HCT116 (cell line): ENCODE measurements around the gene STOML2. TPM values are rescaled to one million over a fixed set of nuclear protein-coding genes. Genes with fewer than 3 reads are reported as not detected.

Source experiments
- ATAC-seq: fragments of 200-7000 bp; cut with Tn5 transposase; 2 replicates; pipeline ENCODE4 v1.9.1; 2020; ENCODE audit warnings: mild to moderate bottlenecking, moderate library complexity
- BruUV-seq: library from RNA; stranded (reverse); fragments of 400-500 nt; replicated peaks from 2 replicates; lab custom pipeline; 2021; lab: Mats Ljungman, UMichigan
- CTCF ChIA-PET: fragments of 300-600 bp; sonication (Branson Sonifier 250); formaldehyde crosslinking; loops from one replicate; lab custom pipeline; 2021; ENCODE audit warnings: antibody characterized with exemption; lab: Charles Lee
- POLR2A ChIA-PET: fragments of 300-600, 350-600 bp; sonication (Branson Sonifier 250); formaldehyde crosslinking; loops from one replicate; lab custom pipeline; 2021; ENCODE audit warnings: antibody characterized with exemption; lab: Charles Lee
- RAD21 ChIA-PET, 2 experiments: fragments of 300-600 bp; sonication (Branson Sonifier 250); formaldehyde crosslinking; loops; one replicate each; lab custom pipeline; 2023; ENCODE audit warnings: low total read pairs in 2 of 2; ENCODE audit not compliant: uncharacterized antibody in 2 of 2, unreplicated experiment in 2 of 2, low non-redundant PET in 1 of 2; lab: Charles Lee
- DNase-seq: peaks from one replicate; pipeline ENCODE4 v3.0.0-alpha.2; 2010; ENCODE audit warnings: low read depth, low spot score
- H2AFZ ChIP-seq: fragments of 200-600 bp; shearing (Covaris generic), sonication (generic); 2 replicates; pipeline ENCODE4 v1.6.1; 2017; ENCODE audit warnings: low read depth, mixed run types, mixed read lengths, antibody characterized with exemption, low read length; ENCODE audit not compliant: poor library complexity, severe bottlenecking
- H3K27ac ChIP-seq: 2 replicates; pipeline ENCODE4 v1.5.1; 2012; ENCODE audit warnings: low read depth, low read length
- H3K27me3 ChIP-seq: fragments of 200-600 bp; sonication (generic); 2 replicates; pipeline ENCODE4 v1.6.1; 2016; ENCODE audit warnings: mixed run types, low read length, mixed read lengths; ENCODE audit not compliant: insufficient read depth
- H3K36me3 ChIP-seq, 2 experiments: fragments of 200-500 bp in 1 of 2; fragments of 200-600 bp in 1 of 2; sonication (Bioruptor generic) in 1 of 2; sonication (generic) in 1 of 2; 2 replicates each; pipeline versions ENCODE4 v1.5.1 to v1.6.1; 2014 to 2016; ENCODE audit warnings: low read length in 2 of 2, inconsistent platforms in 1 of 2, mixed read lengths in 1 of 2, mixed run types in 1 of 2; ENCODE audit not compliant: insufficient read depth in 2 of 2, control insufficient read depth in 1 of 2
- H3K4me1 ChIP-seq, 2 experiments: fragments of 200-600 bp in 1 of 2; sonication (generic) in 1 of 2; 2 replicates each; pipeline versions ENCODE4 v1.5.1 to v1.6.1; 2012 to 2017; ENCODE audit warnings: low read length in 2 of 2, inconsistent platforms in 1 of 2, mild to moderate bottlenecking in 1 of 2, mixed read lengths in 1 of 2, mixed run types in 1 of 2, moderate library complexity in 1 of 2; ENCODE audit not compliant: insufficient read depth in 2 of 2, control insufficient read depth in 1 of 2
- H3K4me2 ChIP-seq: fragments of 200-600 bp; sonication (generic); 2 replicates; pipeline ENCODE4 v1.6.1; 2017; ENCODE audit warnings: mixed run types, low read length, mixed read lengths
- H3K4me3 ChIP-seq, 2 experiments: fragments of 200-600 bp in 1 of 2; sonication (generic) in 1 of 2; replicated peaks in 1 of 2; 2 replicates each; pipeline ENCODE4 v1.5.1; 2011 to 2016; ENCODE audit warnings: low read length in 2 of 2, control low read depth in 1 of 2, low read depth in 1 of 2, mild to moderate bottlenecking in 1 of 2, mixed read lengths in 1 of 2, mixed run types in 1 of 2
- H3K79me2 ChIP-seq: fragments of 200-600 bp; sonication (generic); 2 replicates; pipeline ENCODE4 v1.6.1; 2017; ENCODE audit warnings: mild to moderate bottlenecking, mixed run types, low read length, moderate library complexity, mixed read lengths; ENCODE audit not compliant: insufficient read depth
- H3K9ac ChIP-seq: fragments of 200-600 bp; sonication (generic); 2 replicates; pipeline ENCODE4 v1.6.1; 2016; ENCODE audit warnings: low read length, mixed read lengths
- H3K9me2 ChIP-seq: fragments of 200-600 bp; sonication (generic), shearing (Covaris generic); 2 replicates; pipeline ENCODE4 v1.6.1; 2017; ENCODE audit warnings: mixed run types, mild to moderate bottlenecking, moderate library complexity; ENCODE audit not compliant: insufficient read depth
- H3K9me3 ChIP-seq, 2 experiments: fragments of 200-500 bp in 1 of 2; fragments of 200-600 bp in 1 of 2; sonication (Bioruptor generic) in 1 of 2; sonication (generic) in 1 of 2; 2 replicates each; pipeline ENCODE4 v1.6.1; 2014 to 2017; ENCODE audit warnings: low read length in 2 of 2, mixed read lengths in 2 of 2, inconsistent platforms in 1 of 2, low read depth in 1 of 2, mild to moderate bottlenecking in 1 of 2, mixed run types in 1 of 2, moderate library complexity in 1 of 2; ENCODE audit not compliant: control insufficient read depth in 1 of 2, insufficient read depth in 1 of 2
- H4K20me1 ChIP-seq: fragments of 200-600 bp; sonication (generic), shearing (Covaris generic); 2 replicates; pipeline ENCODE4 v1.6.1; 2017; ENCODE audit warnings: mixed run types, mild to moderate bottlenecking, moderate library complexity; ENCODE audit not compliant: insufficient read depth
- CEBPB ChIP-seq: IDR thresholded peaks from 2 replicates; pipeline ENCODE4 v1.6.1; 2012; ENCODE audit warnings: low read depth
- EGR1 ChIP-seq: IDR thresholded peaks from 2 replicates; pipeline ENCODE4 v1.6.1; 2012; ENCODE audit warnings: low read depth
- EZH2 ChIP-seq: fragments of 200-600 bp; sonication (generic); IDR thresholded peaks from 2 replicates; pipeline ENCODE4 v1.6.1; 2017; ENCODE audit warnings: antibody characterized with exemption, mixed run types
- JUND ChIP-seq: IDR thresholded peaks from 2 replicates; pipeline ENCODE4 v1.6.1; 2012
- POLR2A ChIP-seq: IDR thresholded peaks from 2 replicates; pipeline ENCODE4 v1.7.0; 2011; ENCODE audit warnings: borderline replicate concordance; ENCODE audit not compliant: insufficient read depth, insufficient read length; ENCODE audit errors: extremely low read depth
- RAD21 ChIP-seq: IDR thresholded peaks from 2 replicates; pipeline ENCODE4 v1.6.1; 2012; ENCODE audit warnings: low read depth, mild to moderate bottlenecking
- SP1 ChIP-seq: IDR thresholded peaks from 2 replicates; pipeline ENCODE4 v1.6.1; 2012; ENCODE audit warnings: low read depth
- SRF ChIP-seq: IDR thresholded peaks from 2 replicates; pipeline ENCODE4 v1.6.1; 2012; ENCODE audit warnings: low read depth
- TCF7L2 ChIP-seq: IDR thresholded peaks from 2 replicates; pipeline ENCODE4 v1.7.0; 2011; ENCODE audit warnings: borderline replicate concordance, inconsistent platforms; ENCODE audit not compliant: insufficient read depth, insufficient read length; ENCODE audit errors: extremely low read depth
- ZFX ChIP-seq: fragments of 450-650 bp; IDR thresholded peaks from 2 replicates; pipeline ENCODE4 v1.6.1; 2017
- intact Hi-C: fragments of 100-400 bp; cut with micrococcal nuclease; formaldehyde crosslinking; loops from 2 replicates; pipeline ENCODE4 v1.10.0; 2022
- total RNA-seq: library from RNA; stranded (reverse); gene quantifications from one replicate; pipeline ENCODE4 v1.2.1, GENCODE V29; 2021; ENCODE audit not compliant: unreplicated experiment

Gene STOML2
- total RNA-seq, 1 experiment from 2014 or later: 245 TPM

GRCh38 chr9:35060548-35061207 lies 42.3 kb downstream of the STOML2 start:
- no peaks in the 10 kb centered on the region for H3K9me3 ChIP-seq
- no TSS peak for BruUV-seq
- H3K36me3 ChIP-seq: peaks cover 92 to 97% of the 10 kb centered on the region in 2 experiments
- peaks cover 66% of the 10 kb centered on the region for H3K79me2 ChIP-seq
- no peak overlapping the region for H2AFZ ChIP-seq
- RAD21 ChIA-PET: no interaction called here
- H4K20me1 ChIP-seq: no peaks in the 10 kb centered on the region; the same call in 1 of the 2 replicates
- H3K9ac ChIP-seq: no peak overlapping the region
- intact Hi-C loops: no loop called here
- no peak overlapping the region for H3K27ac ChIP-seq
- H3K4me1 ChIP-seq: no peaks in the 10 kb centered on the region
- no peak overlapping the region for H3K4me3 ChIP-seq
- POLR2A ChIA-PET: no interaction called here
- ATAC-seq (no peak), DNase-seq (no peak)
- no peaks in the 10 kb centered on the region for H3K27me3 ChIP-seq
- TF ChIP-seq TCF7L2 (no peak), EGR1 (no peak), RAD21 (no peak), POLR2A (no peak), JUND (no peak), ZFX (no peak), CEBPB (no peak), SP1 (no peak), EZH2 (no peak)
- TF ChIP-seq, all 23 proteins: peak for 0
- Histone ChIP-seq H3K9me2 (no peaks in the 10 kb centered on the region), H3K4me2 (no peak overlapping the region)
- CTCF ChIA-PET: no interaction called here

GRCh38 chr9:35059438-35059837 lies 43.5 kb downstream of the STOML2 start:
- ATAC-seq: no peak

More at GRCh38 chr9:35059438-35059837, 43.5 kb downstream of the STOML2 start:
- intact Hi-C loops: no loop called here
- TF ChIP-seq SRF: no peak
- RAD21 ChIA-PET: no interaction called here
- H3K9me2 ChIP-seq: no peaks in the 10 kb centered on the region
- H4K20me1 ChIP-seq: no peaks in the 10 kb centered on the region; the same call in 1 of the 2 replicates
- no peak overlapping the region for H3K4me3 ChIP-seq
- DNase-seq: no peak
- H3K27ac ChIP-seq: no peak overlapping the region
- peaks cover 84 to 86% of the 10 kb centered on the region in 2 experiments for H3K36me3 ChIP-seq
- H3K9me3 ChIP-seq: no peaks in the 10 kb centered on the region
- H2AFZ ChIP-seq: no peak overlapping the region
- POLR2A ChIA-PET: no interaction called here
- CTCF ChIA-PET: no interaction called here
- BruUV-seq: no TSS peak
- no peak overlapping the region for H3K9ac ChIP-seq
- no peaks in the 10 kb centered on the region for H3K4me1 ChIP-seq
- peaks cover 54% of the 10 kb centered on the region for H3K79me2 ChIP-seq
- H3K27me3 ChIP-seq: no peaks in the 10 kb centered on the region
- H3K4me2 ChIP-seq: no peak overlapping the region
